GM18505 (cell line): Measurements from ENCODE around the gene COA5.
A peak's percentile ranks its signal among the peaks of the same experiment; 100 is the strongest.

Experiments
- ATAC-seq: cut with Tn5 transposase; IDR thresholded peaks from one replicate; pipeline ENCODE4 v1.9.1; 2021; ENCODE audit not compliant: unreplicated experiment
- POLR2A ChIP-seq: IDR thresholded peaks from 4 replicates; pipeline ENCODE4 v1.6.1; 2011; ENCODE audit warnings: borderline replicate concordance; ENCODE audit not compliant: insufficient read depth, insufficient read length; ENCODE audit errors: extremely low read depth

COA5 gene, protein sequence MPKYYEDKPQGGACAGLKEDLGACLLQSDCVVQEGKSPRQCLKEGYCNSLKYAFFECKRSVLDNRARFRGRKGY

DNA sequence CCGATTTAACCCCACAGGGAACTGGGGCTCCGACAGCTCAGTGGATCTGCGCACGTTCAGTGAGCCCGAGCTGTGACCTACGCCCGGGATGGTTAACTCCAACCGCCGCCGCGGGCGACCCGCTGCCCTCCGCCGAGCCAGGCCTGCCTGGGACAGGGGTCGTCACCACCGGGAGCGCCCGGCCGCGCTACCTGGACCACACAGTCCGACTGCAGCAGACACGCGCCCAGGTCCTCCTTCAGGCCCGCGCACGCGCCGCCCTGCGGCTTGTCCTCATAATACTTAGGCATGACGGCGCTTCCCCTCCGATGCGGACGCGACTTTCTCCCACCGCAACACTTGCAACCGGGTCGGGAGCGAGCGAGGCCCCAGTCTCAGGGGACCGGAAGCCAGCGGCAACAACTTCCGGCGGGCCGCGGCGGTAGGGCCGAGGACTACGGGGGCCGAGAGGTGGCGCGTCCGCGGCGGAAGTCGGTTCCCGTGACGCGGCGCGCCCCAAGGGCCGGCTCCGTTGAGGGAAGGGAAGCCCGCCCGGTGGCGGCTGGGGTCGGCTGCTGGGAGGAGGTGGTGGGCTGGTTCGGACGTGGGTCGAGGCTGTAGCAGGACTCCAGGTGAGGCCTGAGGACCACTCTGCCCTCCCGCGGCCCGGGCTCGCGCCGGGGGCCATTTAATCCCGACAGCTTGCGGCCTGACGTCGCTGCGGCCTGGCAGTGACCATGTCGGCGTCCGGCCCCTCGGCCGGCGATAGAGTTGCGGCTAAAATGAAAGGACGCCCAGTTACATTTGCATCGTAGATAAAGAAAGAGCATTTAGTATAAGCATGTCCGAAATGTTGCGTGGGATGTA lies at the start of gene COA5, which contains the start of gene UNC50:
COA5 (minus strand) TSS at position 397 of the 846 bp plus-strand sequence; CDS start at position 290, 107 bp downstream.
UNC50 (plus strand) TSS at position 474 of the 846 bp plus-strand sequence. CDS start 1,171 bp downstream, outside the sequence.
- TF ChIP-seq POLR2A = peak; percentile 90
- peak; percentile 88 for ATAC-seq

DNA sequence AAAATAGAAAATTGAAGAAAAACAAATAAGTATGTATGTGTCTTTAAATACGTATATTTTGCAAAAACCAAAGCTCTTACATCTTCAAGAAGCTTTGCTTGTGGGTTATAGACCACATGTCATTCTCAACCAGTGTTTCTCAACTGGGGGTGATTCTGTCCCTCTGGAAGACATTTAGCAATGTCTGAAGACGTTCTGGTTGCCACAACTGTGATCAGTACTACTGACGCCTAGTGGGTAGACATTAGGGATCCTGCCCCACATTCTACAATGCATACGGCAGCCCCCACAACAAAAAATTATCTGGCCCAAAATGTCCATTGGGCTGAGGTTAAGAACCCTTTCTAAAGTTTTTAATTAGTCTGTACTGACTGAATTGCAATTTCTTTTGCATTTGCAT lies 48.5 kb upstream of the COA5 start:
- no peak for TF ChIP-seq POLR2A
- no peak for ATAC-seq

DNA sequence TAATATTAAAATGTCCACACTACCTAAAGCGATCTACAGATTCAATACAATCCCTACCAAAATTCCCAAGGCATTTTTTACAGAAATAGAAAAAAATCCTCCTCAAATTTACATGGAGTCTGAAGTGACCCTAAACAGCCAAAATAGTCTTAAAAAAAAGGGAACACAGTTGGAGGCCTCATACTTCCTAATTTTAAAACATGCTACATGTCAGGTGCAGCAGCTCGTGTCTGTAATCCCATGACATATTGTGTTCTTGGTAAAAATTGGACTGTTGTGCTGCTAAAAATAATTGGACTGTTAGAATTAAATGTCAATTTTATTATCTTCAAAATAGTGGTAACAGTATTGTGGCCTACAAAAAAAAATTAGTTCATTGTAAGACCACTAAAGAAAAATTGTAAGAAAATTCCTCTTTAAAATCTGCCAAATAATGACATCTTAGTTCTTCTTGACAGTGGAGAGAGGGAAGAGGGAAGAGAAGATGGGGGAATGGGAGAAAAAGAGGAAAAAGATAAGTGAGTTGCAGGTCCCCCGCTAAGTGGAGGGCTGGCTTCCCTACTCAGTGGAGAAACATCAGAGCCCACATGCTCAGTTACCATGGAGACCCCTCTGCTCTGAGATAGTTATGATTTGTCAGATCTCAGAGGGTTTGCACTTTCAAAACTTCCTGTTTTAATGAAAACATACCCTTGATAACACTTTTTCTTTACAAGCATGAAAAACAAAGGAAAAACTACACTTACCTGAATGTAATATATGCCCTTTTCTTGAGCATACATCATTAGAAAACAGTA lies 46.6 kb upstream of the COA5 start:
- ATAC-seq = no peak
- TF ChIP-seq POLR2A = no peak

GRCh38 chr2:98650998-98651397 lies 42.7 kb upstream of the COA5 start:
- no peak for TF ChIP-seq POLR2A
- ATAC-seq = no peak

- no peak for ATAC-seq
- TF ChIP-seq POLR2A = no peak
Measured at GRCh38 chr2:98649992-98650375, 41.7 kb upstream of the COA5 start.

DNA sequence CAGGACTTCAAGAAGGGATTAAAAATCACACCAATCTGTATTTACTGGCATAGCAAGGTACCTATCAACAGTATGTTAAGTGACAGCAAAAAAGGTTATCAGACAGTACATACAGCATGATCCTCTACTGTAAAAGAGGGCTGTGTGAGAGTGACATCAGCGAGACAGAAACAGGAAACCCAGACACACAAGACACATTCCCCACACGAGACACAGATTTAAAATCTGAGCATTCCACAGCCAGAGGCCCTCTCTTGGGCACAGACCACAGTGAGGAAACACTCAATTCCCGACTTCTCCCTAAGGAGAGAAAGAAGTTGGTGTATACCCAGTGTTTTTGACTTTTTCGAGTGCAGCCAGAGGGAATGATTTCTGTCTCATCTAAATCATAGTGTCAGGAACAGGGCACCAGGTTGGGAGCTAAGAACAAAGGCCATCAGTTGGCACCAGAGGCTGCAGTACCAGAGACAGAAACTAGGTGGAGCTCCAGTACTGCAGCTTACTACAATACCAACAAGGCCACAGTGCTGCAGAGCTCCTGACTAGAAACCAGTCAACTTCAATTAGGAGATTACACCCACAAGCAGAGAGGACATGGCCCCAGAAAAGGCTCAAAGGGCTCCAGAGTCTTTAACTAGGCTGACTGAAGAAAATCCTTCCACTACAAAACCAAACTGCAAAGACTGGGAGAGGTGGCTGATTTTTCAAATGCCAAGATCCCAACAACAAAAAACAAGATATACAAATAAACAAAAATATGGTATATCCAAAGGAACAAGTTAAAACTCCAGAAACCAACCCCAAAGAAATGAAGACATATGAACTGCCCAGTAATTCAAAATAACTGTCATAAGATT lies 41.1 kb upstream of the COA5 start:
- peak; percentile 74 for ATAC-seq
- no peak for TF ChIP-seq POLR2A

GRCh38 chr2:98648451-98648850 lies 40.1 kb upstream of the COA5 start:
- ATAC-seq = no peak
- no peak for TF ChIP-seq POLR2A

- TF ChIP-seq POLR2A = no peak
- ATAC-seq = no peak
Measured at GRCh38 chr2:98647636-98648035, 39.3 kb upstream of the COA5 start.

DNA sequence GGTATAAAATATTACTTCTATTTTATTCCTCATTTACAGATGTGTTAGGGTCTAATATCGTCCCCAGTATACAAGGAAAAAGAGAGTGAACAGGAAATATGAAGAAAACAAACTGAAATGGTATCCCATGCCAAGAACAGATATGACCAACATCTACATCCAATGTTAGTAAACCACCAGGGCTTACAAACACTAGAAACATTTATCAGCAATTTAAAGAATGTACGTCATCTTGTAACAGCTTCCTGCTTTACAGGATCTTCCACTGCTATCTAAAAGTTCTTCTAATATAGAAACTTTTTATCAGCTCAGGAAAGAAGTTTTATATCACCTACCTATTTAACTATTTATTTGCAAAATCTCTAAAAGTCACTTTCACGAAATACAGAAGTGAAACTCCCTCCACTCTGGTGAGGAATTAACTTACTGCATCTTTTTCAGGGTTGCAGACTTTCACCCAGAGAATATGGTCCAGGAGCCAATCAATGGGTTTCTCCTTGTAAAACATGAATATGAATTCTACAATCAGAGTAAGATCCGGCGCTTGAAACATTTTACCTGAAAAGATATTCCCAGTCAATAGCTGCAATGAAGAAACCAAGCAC lies 35.3 kb upstream of the COA5 start:
- no peak for TF ChIP-seq POLR2A
- ATAC-seq = no peak

DNA sequence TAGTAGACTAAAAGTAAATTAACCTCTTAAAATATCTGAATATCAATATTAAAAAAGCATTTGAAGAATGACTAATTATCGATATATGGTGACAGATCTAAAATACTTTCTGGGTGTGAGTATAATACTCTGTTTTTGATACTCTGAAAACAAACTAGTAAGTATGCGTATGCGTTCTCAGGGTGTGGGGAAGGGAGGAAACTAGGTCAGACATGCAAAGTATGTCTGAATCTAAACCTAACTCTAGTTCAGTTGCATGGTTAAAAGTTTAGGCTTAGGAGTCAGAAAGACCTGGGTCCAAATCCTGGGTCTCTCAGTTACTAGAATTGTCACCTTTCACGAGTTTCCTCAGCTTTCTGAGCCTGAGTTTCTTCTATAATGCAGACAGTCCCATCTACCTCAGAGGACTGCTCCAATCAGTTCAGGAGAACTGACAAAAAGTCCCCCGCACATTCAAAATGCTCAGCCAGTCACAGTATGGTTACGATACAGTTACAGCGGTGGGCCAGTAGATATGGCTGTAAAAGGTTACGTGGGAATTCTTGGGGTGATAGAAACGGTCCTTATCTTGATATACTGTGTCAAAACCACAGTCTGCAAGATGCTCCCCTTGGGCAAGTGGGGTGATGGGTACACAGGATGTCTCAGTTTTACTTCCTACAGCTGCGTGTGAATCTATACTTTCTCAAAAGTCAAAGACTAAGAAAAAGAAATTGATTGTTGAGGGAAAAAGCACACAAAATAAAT lies 29.3 kb upstream of the COA5 start:
- TF ChIP-seq POLR2A = no peak
- ATAC-seq = no peak

DNA sequence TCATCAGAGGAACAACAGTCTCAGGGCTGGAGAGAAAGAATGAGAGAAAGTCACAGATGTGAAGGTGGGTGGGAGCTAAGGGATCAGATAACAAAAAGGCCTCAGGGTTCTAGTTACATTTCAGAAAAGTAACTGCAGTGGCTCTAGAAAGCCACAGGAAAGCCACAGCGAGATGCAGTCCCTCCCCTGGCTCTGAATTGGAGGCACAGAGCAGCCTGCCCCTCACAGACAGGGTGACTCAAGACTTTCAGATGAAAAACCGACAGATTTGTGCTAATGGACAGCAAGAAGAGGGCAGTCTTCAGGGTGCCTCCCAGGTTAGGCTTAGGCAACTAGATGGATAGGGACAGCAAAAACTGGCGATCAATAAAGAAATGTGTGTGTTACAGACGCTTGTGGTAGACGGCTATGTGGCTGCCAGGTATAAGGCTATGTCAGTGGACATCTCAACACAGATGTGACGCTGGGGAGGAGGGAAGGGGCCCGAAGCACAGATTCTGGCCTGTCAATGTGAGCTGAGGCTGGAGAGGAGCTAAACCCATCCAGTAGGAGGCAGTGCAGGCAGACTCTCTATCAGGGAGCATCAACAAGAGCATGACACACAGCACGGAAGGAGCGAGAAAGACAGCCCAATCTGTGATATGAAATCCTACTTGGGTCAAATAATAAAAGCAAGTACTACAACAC lies 26.2 kb upstream of the COA5 start:
- TF ChIP-seq POLR2A = no peak
- no peak for ATAC-seq
